OCI-LY7 (cell line): ENCODE results near the gene PRMT1.

Source experiments
- EZH2phosphoT487 ChIP-seq: fragments of 200-600 bp; sonication (generic); IDR thresholded peaks from 2 replicates; pipeline ENCODE4 v1.6.1; 2018; ENCODE audit warnings: low read depth, borderline replicate concordance, mild to moderate bottlenecking, mixed run types, antibody characterized with exemption, low read length, moderate library complexity, mixed read lengths
- TF ChIP-seq, protein P1 (sequence below): fragments of 200-600 bp; sonication (generic); conservative IDR thresholded peaks from 2 replicates; pipeline ENCODE4 v1.5.1; 2014; ENCODE audit warnings: mild to moderate bottlenecking, antibody characterized with exemption, low read length, moderate library complexity, mixed read lengths

DNA sequence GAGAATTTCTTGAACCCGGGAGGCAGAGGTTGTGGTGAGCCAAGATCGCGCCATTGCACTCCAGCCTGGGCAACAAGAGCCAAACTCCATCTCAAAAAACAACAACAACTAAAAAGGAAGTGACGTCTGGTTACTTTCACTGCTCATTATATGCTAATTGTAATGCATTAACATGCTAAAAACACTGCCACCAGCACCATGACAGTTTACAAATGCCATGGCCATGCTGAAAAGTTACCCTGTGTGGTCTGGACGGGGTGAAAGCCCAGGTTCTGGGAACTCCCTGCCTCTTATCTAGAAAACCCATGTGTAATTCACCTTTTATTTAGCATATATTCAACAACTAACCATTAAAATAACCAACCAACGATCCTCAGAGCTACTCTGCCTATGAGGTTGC is 41.9 kb downstream of the PRMT1 start:
- TF ChIP-seq, protein P1, sequence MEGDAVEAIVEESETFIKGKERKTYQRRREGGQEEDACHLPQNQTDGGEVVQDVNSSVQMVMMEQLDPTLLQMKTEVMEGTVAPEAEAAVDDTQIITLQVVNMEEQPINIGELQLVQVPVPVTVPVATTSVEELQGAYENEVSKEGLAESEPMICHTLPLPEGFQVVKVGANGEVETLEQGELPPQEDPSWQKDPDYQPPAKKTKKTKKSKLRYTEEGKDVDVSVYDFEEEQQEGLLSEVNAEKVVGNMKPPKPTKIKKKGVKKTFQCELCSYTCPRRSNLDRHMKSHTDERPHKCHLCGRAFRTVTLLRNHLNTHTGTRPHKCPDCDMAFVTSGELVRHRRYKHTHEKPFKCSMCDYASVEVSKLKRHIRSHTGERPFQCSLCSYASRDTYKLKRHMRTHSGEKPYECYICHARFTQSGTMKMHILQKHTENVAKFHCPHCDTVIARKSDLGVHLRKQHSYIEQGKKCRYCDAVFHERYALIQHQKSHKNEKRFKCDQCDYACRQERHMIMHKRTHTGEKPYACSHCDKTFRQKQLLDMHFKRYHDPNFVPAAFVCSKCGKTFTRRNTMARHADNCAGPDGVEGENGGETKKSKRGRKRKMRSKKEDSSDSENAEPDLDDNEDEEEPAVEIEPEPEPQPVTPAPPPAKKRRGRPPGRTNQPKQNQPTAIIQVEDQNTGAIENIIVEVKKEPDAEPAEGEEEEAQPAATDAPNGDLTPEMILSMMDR, result no peak
- TF ChIP-seq EZH2phosphoT487, result no peak
